ENCODE results near the gene ANO6.

The ANO6 gene

GRCh38 chr12:45278447-45278846, 62.6 kb downstream of the ANO6 start:
- no peak for DNase-seq

GRCh38 chr12:45279931-45280830, 64.3 kb downstream of the ANO6 start:
- DNase-seq, result no peak

GRCh38 chr12:45281994-45282393, 66.1 kb downstream of the ANO6 start:
- DNase-seq, result no peak

GRCh38 chr12:45282411-45282810, 66.5 kb downstream of the ANO6 start:
- DNase-seq, result no peak

- DNase-seq, result no peak
Observed at GRCh38 chr12:45284096-45284901, 68.4 kb downstream of the ANO6 start.

DNA sequence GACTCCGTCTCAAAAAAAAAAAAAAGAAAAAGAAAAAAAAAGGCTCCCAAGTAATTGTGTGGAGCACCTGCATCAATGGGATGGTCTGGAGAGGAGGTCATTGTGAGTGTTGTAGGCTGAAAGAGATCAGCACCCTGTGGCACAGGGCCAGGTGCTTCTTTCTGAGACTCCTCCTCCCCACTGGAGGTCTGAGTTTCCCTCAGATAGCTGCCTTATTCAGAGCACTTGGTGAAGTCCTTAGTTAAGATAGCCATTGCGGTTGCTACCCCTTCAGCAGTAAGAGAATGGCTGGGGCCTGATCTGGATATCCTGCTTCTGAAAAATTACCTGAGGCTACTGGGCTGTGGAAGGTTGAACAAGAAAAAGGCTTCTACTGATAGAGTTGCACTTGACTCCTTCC, 69.8 kb downstream of the ANO6 start:
- DNase-seq, result no peak

GRCh38 chr12:45286621-45287020, 70.7 kb downstream of the ANO6 start:
- no peak for DNase-seq

DNA sequence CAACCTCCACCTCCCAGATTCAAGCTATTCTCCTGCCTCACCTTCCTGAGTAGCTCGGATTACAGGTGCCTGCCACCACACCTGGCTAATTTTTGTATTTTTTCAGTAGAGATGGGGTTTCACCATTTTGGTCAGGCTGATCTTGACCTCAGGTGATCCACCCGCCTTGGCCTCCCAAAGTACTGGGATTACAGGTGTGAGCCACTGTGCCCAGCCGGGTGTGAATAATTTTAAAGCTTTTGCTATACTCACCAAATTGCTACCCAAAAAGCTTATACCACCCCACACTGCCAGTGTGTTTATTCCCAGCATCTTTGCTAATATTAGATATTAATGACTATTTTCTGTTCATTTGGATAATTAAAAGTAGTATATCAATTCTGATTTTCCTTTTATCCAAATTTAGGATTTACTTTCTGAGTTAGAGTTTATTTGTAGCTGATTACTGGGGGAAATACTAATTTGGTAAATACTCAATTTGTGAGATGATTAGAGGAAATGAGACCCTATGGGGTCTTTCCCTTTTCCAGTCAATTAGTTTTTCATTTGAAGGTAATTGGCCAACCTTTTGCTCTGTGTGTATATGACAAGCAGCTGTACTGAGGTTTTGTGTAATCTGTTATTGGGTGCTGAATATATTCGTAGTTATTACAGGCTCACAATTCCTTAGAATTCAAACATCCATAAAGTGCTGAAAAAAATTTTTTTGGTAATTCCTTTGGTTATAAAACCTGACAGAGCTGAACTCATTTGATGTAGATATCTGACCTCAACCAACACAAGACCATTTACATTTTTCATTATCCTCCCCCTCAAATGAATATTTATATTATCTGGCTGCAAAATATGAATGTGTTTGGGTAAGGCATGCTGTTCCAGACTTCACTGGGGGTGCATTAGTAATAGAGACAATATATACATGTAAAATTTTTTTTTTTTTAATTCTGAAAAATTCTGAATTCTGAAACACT, 73.6 kb downstream of the ANO6 start:
- DNase-seq, result no peak

GRCh38 chr12:45290216-45290605, 74.3 kb downstream of the ANO6 start:
- no peak for DNase-seq

GRCh38 chr12:45291518-45291917, 75.6 kb downstream of the ANO6 start:
- no peak for DNase-seq

DNA sequence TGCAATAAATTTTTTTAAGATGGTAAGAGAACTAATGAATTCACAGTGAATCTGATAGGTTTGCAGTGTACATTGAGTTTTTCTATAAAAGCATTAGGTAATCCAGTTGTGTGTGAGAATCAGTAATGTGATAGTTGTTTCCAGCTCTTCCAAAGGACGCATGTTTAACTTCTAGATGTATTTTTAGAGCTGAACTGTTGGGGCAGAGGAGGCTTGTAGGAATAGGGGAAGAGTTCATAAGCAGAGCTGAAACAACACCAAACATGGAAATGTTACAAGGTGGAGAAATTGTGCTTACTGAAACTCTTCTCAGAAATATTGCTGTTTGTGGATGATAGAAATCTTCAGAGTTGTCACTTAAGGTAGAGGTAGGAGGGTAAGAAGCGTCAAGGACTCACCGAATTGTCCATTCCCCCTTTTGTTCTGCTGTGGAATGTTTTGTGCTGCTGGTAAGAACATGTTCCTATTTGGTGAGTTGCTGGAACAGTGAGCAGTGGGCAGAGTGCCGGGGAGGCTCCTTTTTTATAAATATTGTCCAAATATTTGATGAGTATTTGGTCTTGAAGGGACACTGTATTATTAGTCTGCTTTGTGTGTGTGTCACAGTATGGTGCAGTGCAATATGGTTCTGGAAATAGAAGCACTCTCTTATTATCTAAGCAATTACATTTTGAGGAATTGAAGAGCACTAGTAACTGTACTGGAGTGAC, 76.7 kb downstream of the ANO6 start:
- DNase-seq, result no peak

DNA sequence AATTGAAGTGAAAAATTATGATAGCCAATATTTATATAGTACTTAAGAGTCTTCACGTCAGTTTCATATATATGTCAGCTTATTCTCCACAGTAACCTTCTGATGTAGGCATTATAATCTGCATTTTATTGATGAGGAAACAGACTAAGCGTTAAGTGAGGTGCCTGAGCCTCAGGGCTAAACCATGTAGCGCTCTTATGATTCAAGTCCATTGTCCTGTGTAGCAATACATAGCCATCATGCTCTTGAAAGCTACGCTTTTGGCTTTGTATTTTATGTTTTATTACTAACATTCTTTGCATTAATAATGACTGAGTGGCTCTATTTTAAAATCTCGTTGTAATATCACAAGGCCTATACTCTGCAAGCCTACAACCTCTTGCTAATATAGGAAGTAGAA, 79.0 kb downstream of the ANO6 start:
- DNase-seq, result no peak

GRCh38 chr12:45296046-45296586, 80.2 kb downstream of the ANO6 start:
- DNase-seq, result no peak

- no peak for DNase-seq
Observed at GRCh38 chr12:45298047-45298446, 82.2 kb downstream of the ANO6 start.

- no peak for DNase-seq
Observed at GRCh38 chr12:45298721-45299692, 83.1 kb downstream of the ANO6 start.

GRCh38 chr12:45302621-45303369, 86.9 kb downstream of the ANO6 start:
- DNase-seq, result no peak

- DNase-seq, result no peak
Observed at GRCh38 chr12:45303945-45304344, 88.0 kb downstream of the ANO6 start.

- DNase-seq, result no peak
Observed at GRCh38 chr12:45304514-45305178, 88.8 kb downstream of the ANO6 start.

DNA sequence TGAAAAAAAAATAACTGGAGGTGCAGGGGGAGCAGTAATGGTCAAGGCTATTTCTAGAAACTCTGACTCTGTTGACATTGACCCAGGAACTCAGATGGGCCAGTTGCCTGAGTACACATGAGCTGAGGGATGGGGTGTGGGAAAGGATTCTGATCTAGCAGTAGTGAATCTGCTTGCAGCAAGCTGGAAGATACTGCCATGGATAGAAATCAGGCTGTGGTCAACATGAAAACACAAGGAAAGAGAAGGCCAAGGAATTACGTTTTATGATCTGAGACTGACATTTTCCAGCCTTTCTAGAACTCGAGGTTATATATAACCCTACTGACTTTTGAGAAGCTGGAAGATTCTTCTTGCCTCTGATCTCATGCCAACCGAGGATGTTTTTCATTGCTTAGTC, 90.0 kb downstream of the ANO6 start:
- no peak for DNase-seq
